Neural cell (in vitro differentiated cells): ENCODE results near the gene TBC1D2. TPM values are rescaled to one million over a fixed set of nuclear protein-coding genes. Genes with fewer than 3 reads are reported as not detected.

Experiments used
- H2AFZ ChIP-seq: fragments of 200-600, 300-800 bp; sonication (generic), shearing (Covaris generic); 2 replicates; pipeline ENCODE4 v1.6.0; 2014; ENCODE audit warnings: low read depth, mild to moderate bottlenecking, antibody characterized with exemption, low read length, moderate library complexity
- H3F3A ChIP-seq: fragments of 200-600 bp; shearing (Covaris generic); 2 replicates; pipeline ENCODE4 v1.6.1; 2016; ENCODE audit warnings: mild to moderate bottlenecking, moderate library complexity, mixed read lengths, antibody characterized with exemption, low read length; ENCODE audit not compliant: insufficient read depth, poor library complexity, severe bottlenecking
- H3K27ac ChIP-seq: fragments of 200-600, 300-800 bp; sonication (generic), shearing (Covaris generic); 2 replicates; pipeline ENCODE4 v1.5.1; 2014; ENCODE audit warnings: mild to moderate bottlenecking, low read length, moderate library complexity
- H3K27me3 ChIP-seq: fragments of 300-800, 200-600 bp; sonication (generic), shearing (Covaris generic); 2 replicates; pipeline ENCODE4 v1.6.0; 2014; ENCODE audit warnings: mild to moderate bottlenecking, low read depth, low read length, moderate library complexity; ENCODE audit not compliant: insufficient read depth
- H3K36me3 ChIP-seq: fragments of 300-800, 200-600 bp; sonication (generic), shearing (Covaris generic); 2 replicates; pipeline ENCODE4 v1.5.1; 2014; ENCODE audit warnings: mild to moderate bottlenecking, antibody characterized with exemption, low read length, moderate library complexity; ENCODE audit not compliant: insufficient read depth
- H3K4me2 ChIP-seq: fragments of 300-800, 200-600 bp; sonication (generic), shearing (Covaris generic); 2 replicates; pipeline ENCODE4 v1.6.0; 2014; ENCODE audit warnings: mild to moderate bottlenecking, low read length
- H3K4me3 ChIP-seq: fragments of 300-800, 200-600 bp; sonication (generic), shearing (Covaris generic); 2 replicates; pipeline ENCODE4 v1.5.1; 2014; ENCODE audit warnings: mild to moderate bottlenecking, low read length, moderate library complexity
- H3K79me2 ChIP-seq: fragments of 200-600 bp; shearing (Covaris generic); replicated peaks from 2 replicates; pipeline ENCODE4 v1.6.0; 2014; ENCODE audit warnings: mild to moderate bottlenecking, low read length, moderate library complexity; ENCODE audit not compliant: insufficient read depth
- H3K9ac ChIP-seq: fragments of 300-800, 200-600 bp; sonication (generic), shearing (Covaris generic); 2 replicates; pipeline ENCODE4 v1.6.1; 2016; ENCODE audit warnings: mild to moderate bottlenecking, low read length, mixed read lengths
- H3K9me2 ChIP-seq: fragments of 200-600 bp; shearing (Covaris generic); 2 replicates; pipeline ENCODE4 v1.6.1; 2016; ENCODE audit warnings: mild to moderate bottlenecking, low read length, mixed read lengths; ENCODE audit not compliant: insufficient read depth
- H3K9me3 ChIP-seq: fragments of 200-600, 300-800 bp; sonication (generic), shearing (Covaris generic); 2 replicates; pipeline ENCODE4 v1.6.1; 2016; ENCODE audit warnings: mild to moderate bottlenecking, mixed run types, low read length, moderate library complexity, mixed read lengths
- H4K20me1 ChIP-seq: fragments of 200-600 bp; shearing (Covaris generic); 2 replicates; pipeline ENCODE4 v1.6.1; 2016; ENCODE audit warnings: mild to moderate bottlenecking, mixed run types; ENCODE audit not compliant: insufficient read depth
- EP300 ChIP-seq: fragments of 450-650 bp; conservative IDR thresholded peaks from 2 replicates; pipeline ENCODE4 v1.6.1; 2014; ENCODE audit warnings: antibody characterized with exemption, mild to moderate bottlenecking, moderate library complexity; ENCODE audit not compliant: poor library complexity, severe bottlenecking
- EZH2 ChIP-seq: fragments of 200-600, 300-800 bp; shearing (Covaris generic), sonication (generic); IDR thresholded peaks from 2 replicates; pipeline ENCODE4 v1.6.1; 2014; ENCODE audit warnings: antibody characterized with exemption, low read length, borderline replicate concordance, mild to moderate bottlenecking; ENCODE audit not compliant: insufficient read depth, poor library complexity, severe bottlenecking
- MXI1 ChIP-seq: fragments of 450-650 bp; conservative IDR thresholded peaks from 2 replicates; pipeline ENCODE4 v1.6.1; 2014; ENCODE audit warnings: antibody characterized with exemption, mild to moderate bottlenecking; ENCODE audit not compliant: poor library complexity, severe bottlenecking
- POLR2AphosphoS5 ChIP-seq: IDR thresholded peaks from 2 replicates; pipeline ENCODE4 v1.6.1; 2012
- RAD21 ChIP-seq: fragments of 450-650 bp; conservative IDR thresholded peaks from 2 replicates; pipeline ENCODE4 v1.6.1; 2014; ENCODE audit warnings: antibody characterized with exemption, mild to moderate bottlenecking, moderate library complexity
- SMC3 ChIP-seq: fragments of 450-650 bp; conservative IDR thresholded peaks from 2 replicates; pipeline ENCODE4 v1.6.1; 2014; ENCODE audit warnings: antibody characterized with exemption, mild to moderate bottlenecking, moderate library complexity; ENCODE audit not compliant: poor library complexity
- TAF1 ChIP-seq: IDR thresholded peaks from 2 replicates; pipeline ENCODE4 v1.6.1; 2012; ENCODE audit warnings: low read depth
- polyA plus RNA-seq: library from polyadenylated mRNA; depleted of rRNA; stranded (reverse); fragments of >200 nt; gene quantifications from 2 replicates; pipeline ENCODE4 v1.2.3, GENCODE V29; 2014
- TF ChIP-seq, protein P1 (sequence below): fragments of 450-650 bp; IDR thresholded peaks from 2 replicates; pipeline ENCODE4 v1.5.1; 2014; ENCODE audit warnings: antibody characterized with exemption, mild to moderate bottlenecking, moderate library complexity; ENCODE audit not compliant: poor library complexity, severe bottlenecking
- TF ChIP-seq, protein P2 (sequence below): IDR thresholded peaks from 2 replicates; pipeline ENCODE4 v1.6.1; 2012; ENCODE audit warnings: borderline replicate concordance

TBC1D2 gene
- polyA plus RNA-seq, 1 donor from 2014 or later, result 4.1 TPM

DNA sequence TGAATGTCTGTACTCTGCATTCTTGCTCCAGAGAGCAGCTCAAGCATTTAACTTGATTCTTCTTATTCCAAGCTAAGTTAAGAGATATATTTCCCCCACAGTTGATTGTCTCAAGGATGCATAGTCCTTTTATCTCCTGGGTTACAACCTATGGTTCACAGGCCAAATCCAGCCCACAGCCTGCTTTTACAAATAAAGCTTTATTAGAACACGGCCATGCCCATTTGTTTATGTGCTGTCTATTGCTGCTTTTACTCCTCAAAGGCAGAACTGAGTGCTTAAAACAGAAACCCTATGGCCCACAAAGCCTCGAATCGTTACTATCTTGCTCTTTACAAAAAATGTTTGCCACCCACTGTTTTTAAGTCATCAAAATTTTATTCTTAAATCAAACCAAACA, 25.8 kb downstream of the TBC1D2 start:
- no peaks in the 10 kb centered on the region for H3K36me3 ChIP-seq
- no peaks in the 10 kb centered on the region for H3K9me2 ChIP-seq
- no peak overlapping the region for H3K27ac ChIP-seq
- H3K9ac ChIP-seq, result no peak overlapping the region
- no peaks in the 10 kb centered on the region for H3K9me3 ChIP-seq
- no peaks in the 10 kb centered on the region for H3K27me3 ChIP-seq
- H3K79me2 ChIP-seq, result no peaks in the 10 kb centered on the region
- no peak overlapping the region for H3K4me3 ChIP-seq
- no peaks in the 10 kb centered on the region for H3F3A ChIP-seq
- TF ChIP-seq EZH2 (no peak), MXI1 (no peak), RAD21 (no peak), POLR2AphosphoS5 (no peak), EP300 (no peak), SMC3 (no peak), TAF1 (no peak)
- TF ChIP-seq, protein P1, sequence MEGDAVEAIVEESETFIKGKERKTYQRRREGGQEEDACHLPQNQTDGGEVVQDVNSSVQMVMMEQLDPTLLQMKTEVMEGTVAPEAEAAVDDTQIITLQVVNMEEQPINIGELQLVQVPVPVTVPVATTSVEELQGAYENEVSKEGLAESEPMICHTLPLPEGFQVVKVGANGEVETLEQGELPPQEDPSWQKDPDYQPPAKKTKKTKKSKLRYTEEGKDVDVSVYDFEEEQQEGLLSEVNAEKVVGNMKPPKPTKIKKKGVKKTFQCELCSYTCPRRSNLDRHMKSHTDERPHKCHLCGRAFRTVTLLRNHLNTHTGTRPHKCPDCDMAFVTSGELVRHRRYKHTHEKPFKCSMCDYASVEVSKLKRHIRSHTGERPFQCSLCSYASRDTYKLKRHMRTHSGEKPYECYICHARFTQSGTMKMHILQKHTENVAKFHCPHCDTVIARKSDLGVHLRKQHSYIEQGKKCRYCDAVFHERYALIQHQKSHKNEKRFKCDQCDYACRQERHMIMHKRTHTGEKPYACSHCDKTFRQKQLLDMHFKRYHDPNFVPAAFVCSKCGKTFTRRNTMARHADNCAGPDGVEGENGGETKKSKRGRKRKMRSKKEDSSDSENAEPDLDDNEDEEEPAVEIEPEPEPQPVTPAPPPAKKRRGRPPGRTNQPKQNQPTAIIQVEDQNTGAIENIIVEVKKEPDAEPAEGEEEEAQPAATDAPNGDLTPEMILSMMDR, result no peak
- TF ChIP-seq, protein P2, sequence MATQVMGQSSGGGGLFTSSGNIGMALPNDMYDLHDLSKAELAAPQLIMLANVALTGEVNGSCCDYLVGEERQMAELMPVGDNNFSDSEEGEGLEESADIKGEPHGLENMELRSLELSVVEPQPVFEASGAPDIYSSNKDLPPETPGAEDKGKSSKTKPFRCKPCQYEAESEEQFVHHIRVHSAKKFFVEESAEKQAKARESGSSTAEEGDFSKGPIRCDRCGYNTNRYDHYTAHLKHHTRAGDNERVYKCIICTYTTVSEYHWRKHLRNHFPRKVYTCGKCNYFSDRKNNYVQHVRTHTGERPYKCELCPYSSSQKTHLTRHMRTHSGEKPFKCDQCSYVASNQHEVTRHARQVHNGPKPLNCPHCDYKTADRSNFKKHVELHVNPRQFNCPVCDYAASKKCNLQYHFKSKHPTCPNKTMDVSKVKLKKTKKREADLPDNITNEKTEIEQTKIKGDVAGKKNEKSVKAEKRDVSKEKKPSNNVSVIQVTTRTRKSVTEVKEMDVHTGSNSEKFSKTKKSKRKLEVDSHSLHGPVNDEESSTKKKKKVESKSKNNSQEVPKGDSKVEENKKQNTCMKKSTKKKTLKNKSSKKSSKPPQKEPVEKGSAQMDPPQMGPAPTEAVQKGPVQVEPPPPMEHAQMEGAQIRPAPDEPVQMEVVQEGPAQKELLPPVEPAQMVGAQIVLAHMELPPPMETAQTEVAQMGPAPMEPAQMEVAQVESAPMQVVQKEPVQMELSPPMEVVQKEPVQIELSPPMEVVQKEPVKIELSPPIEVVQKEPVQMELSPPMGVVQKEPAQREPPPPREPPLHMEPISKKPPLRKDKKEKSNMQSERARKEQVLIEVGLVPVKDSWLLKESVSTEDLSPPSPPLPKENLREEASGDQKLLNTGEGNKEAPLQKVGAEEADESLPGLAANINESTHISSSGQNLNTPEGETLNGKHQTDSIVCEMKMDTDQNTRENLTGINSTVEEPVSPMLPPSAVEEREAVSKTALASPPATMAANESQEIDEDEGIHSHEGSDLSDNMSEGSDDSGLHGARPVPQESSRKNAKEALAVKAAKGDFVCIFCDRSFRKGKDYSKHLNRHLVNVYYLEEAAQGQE, result no peak
- H4K20me1 ChIP-seq, result no peaks in the 10 kb centered on the region
- H2AFZ ChIP-seq, result no peak overlapping the region
- no peak overlapping the region for H3K4me2 ChIP-seq

DNA sequence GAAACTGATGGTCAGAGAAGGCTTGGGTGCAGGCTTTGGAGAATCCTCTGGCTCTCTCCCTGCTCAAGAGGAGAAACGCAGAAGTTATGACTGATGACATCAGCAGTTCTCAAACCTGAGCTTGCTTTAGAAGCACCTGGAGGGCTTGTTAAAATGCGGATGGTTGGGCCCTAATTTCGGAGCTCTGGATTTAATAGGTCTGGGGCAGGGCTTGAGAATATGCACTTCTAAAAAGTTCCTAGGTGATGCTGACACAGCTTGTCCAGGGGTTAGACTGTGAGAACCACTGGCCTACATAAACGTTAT, 26.4 kb downstream of the TBC1D2 start:
- no peak overlapping the region for H3K4me3 ChIP-seq
- no peaks in the 10 kb centered on the region for H3K9me3 ChIP-seq
- H4K20me1 ChIP-seq, result no peaks in the 10 kb centered on the region
- no peak overlapping the region for H3K9ac ChIP-seq
- H3K27ac ChIP-seq, result no peak overlapping the region
- no peak overlapping the region for H3K4me2 ChIP-seq
- H3K27me3 ChIP-seq, result no peaks in the 10 kb centered on the region
- H3K9me2 ChIP-seq, result no peaks in the 10 kb centered on the region
- H3F3A ChIP-seq, result no peaks in the 10 kb centered on the region
- H3K79me2 ChIP-seq, result no peaks in the 10 kb centered on the region
- H2AFZ ChIP-seq, result no peak overlapping the region
- no peaks in the 10 kb centered on the region for H3K36me3 ChIP-seq
- TF ChIP-seq EZH2, result no peak
- no peak for TF ChIP-seq TAF1
- TF ChIP-seq MXI1, result no peak
- no peak for TF ChIP-seq POLR2AphosphoS5
- no peak for TF ChIP-seq EP300
- TF ChIP-seq, protein P2, result no peak
- TF ChIP-seq SMC3, result no peak
- TF ChIP-seq RAD21, result no peak
- TF ChIP-seq, protein P1, result no peak
